Measurements from ENCODE around the gene KRTAP5-4.
"Not testable (repeated sequence)": the region's sequence is repeated elsewhere in the genome, so short reads cannot be mapped to it uniquely, and the experiment has no call there.

KRTAP5-4 gene

DNA sequence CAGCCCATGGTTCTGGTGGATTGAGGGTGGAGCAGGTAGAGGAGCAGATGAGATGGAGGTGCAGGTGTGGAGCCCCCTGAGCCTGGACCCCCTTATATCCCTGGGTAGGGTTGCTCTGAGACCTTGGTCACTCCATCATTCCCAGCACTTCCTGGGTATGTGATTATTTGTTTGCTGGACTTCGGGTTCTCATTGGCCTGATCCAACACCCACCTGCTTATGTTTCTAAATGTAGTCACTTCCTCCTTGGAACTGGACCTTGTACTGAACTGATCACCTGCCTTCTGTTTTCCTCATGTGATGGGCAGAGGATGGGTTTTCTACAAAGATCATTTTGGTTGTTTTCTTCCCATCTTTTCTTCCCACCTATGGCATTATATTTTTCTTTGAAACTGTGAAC is at the start of gene KRTAP5-4:
Gene KRTAP5-4 (minus strand): TSS at position 53 of the 400 bp plus-strand sequence. CDS start 45 bp downstream, at position 8.
- no peak for DNase-seq (ENCODE audit: low read depth in 2 of 2)

GRCh38 chr11:1671658-1672057 is 49.7 kb upstream of the KRTAP5-4 start:
- no peak for DNase-seq (ENCODE audit: low read depth in 2 of 2)

- DNase-seq (ENCODE audit: low read depth in 2 of 2) = no peak
Measured at GRCh38 chr11:1670905-1671371, 49.0 kb upstream of the KRTAP5-4 start.

GRCh38 chr11:1670457-1670856 is 48.5 kb upstream of the KRTAP5-4 start:
- DNase-seq (ENCODE audit: low read depth in 2 of 2) = not testable (repeated sequence)

GRCh38 chr11:1669546-1670218 is 47.7 kb upstream of the KRTAP5-4 start:
- no peak for DNase-seq (ENCODE audit: low read depth in 2 of 2)

- no peak for DNase-seq (ENCODE audit: low read depth in 2 of 2)
Measured at GRCh38 chr11:1668911-1669473, 47.1 kb upstream of the KRTAP5-4 start.

- no peak for DNase-seq (ENCODE audit: low read depth in 2 of 2)
Measured at GRCh38 chr11:1667906-1668305, 46.0 kb upstream of the KRTAP5-4 start.

DNA sequence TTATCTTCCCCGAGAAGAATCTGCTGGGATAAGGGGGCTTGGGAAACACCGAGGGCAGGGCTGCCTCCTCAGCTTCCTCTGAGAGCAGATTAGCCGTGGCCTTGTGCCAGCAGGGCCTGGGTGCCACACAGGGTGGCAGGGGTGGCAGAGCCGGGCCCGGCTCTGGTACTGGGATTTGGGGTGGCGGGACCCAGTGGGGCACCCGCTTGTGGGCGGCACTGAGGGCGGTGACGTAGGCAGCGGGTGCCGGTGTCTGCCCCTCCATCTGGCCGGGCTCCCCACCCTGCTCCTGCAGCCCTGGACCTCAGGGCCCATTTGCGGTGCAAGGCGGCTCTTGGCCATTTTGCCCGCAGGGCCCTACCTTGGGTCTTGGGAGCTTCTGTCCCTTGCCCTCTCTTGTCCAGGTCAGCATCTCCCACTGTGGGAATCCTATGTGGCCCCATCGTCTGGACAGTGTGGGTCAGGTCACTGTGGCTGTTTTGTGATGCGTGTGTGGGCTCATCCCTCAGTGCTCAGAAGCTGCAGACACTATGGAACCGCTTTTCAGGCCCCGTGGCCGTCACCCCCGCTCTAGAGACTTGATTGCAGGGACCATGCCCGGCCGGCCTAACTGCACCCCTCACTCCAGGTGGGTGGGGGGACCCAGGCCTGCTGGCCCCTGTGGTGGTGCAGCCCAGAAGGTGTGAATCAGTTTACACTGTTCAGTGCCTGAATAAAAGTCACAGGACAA is 45.3 kb upstream of the KRTAP5-4 start:
- DNase-seq (ENCODE audit: low read depth in 2 of 2) = no peak

GRCh38 chr11:1665313-1665712 is 43.4 kb upstream of the KRTAP5-4 start:
- DNase-seq (ENCODE audit: low read depth in 2 of 2) = no peak

DNA sequence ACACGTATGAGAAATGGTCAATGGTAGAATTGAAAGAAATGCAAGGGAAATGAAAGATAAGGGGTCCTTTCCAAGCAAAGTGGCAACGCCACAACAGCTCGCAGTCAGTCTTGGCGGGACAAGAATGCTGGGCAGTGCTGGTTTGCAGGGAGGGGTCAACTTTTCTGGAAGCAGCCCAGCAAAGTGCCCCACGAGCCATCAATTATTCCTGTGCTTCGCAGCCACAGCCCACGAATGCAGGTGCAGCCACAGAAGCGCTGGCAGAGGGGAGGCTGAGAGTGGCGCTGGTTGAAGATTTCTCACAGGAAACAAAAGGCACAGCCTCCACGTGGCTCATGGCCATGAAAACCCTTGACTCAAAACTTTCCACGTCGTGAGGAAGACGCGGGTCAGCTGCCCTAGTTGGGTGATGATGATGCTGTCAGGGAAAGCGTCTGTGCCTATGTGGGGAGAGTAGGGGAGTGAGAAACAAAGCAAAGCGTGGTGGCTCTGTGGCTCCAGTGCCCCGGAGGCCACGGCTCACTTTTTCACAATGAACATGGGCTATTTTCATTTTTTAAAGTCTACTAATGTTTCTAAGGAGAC is 40.9 kb upstream of the KRTAP5-4 start:
- not testable (repeated sequence) for DNase-seq (ENCODE audit: low read depth in 2 of 2)

GRCh38 chr11:1661454-1662269 is 39.7 kb upstream of the KRTAP5-4 start:
- DNase-seq (ENCODE audit: low read depth in 2 of 2) = not testable (repeated sequence)

GRCh38 chr11:1660111-1660867 is 38.4 kb upstream of the KRTAP5-4 start:
- DNase-seq (ENCODE audit: low read depth in 2 of 2) = no peak

GRCh38 chr11:1659506-1659905 is 37.6 kb upstream of the KRTAP5-4 start:
- no peak for DNase-seq (ENCODE audit: low read depth in 2 of 2)

GRCh38 chr11:1656670-1657069 is 34.7 kb upstream of the KRTAP5-4 start:
- DNase-seq (ENCODE audit: low read depth in 2 of 2) = no peak

DNA sequence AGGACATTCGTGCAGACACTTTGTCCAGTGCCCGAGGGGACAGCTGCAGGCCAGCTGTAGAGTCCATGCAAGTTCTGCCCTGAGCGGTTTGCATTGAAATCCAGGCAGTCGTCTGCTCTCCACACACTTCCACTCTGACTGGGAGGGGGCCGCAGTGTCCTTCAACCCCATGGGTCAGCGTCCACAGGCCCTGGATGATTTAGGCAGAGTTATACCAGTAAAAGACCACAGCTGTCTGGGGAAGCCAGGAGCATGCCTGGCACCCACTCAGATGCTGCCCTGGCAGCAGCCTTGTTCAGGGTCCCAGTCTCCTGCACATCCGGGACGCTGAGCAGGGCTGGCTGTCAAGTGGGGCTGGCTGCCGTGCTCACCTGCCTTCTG is 34.1 kb upstream of the KRTAP5-4 start:
- no peak for DNase-seq (ENCODE audit: low read depth in 2 of 2)

GRCh38 chr11:1655168-1656060 is 33.5 kb upstream of the KRTAP5-4 start:
- DNase-seq (ENCODE audit: low read depth in 2 of 2) = no peak

- no peak for DNase-seq (ENCODE audit: low read depth in 2 of 2)
Measured at GRCh38 chr11:1654388-1655167, 32.6 kb upstream of the KRTAP5-4 start.

GRCh38 chr11:1653541-1654387 is 31.8 kb upstream of the KRTAP5-4 start:
- no peak for DNase-seq (ENCODE audit: low read depth in 2 of 2)
